ENCODE measurements around the gene DENND6B.

DNA sequence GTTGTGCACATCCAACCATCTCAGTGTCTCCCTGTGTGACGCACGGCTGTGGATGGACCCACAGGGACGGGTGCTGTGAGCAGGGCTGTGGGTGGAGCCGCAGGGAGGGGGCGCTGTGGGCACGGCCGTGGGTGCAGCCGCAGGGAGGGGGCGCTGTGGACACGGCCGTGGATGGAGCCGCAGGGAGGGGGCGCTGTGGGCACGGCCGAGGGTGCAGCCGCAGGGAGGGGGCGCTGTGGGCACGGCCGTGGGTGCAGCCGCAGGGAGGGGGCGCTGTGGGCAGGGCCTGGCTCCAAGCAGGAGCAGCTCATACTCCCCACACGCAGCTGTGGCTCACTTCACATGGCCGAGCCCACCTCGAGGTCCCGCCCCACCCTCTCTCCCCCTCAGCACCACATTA lies 50.7 kb downstream of the DENND6B start:
- no peak for TF ChIP-seq TARDBP (IDR thresholded peaks at IDR 0.05)
- TF ChIP-seq HDGF (IDR thresholded peaks at IDR 0.05; ENCODE audit: borderline replicate concordance): no peak
- TF ChIP-seq SP1 (IDR thresholded peaks at IDR 0.05): no peak
- TF ChIP-seq NFRKB (IDR thresholded peaks at IDR 0.05): no peak
- no peak for TF ChIP-seq SUZ12 (IDR thresholded peaks at IDR 0.05)
- no peak for TF ChIP-seq L3MBTL2 (conservative IDR thresholded peaks at IDR 0.05)
- TF ChIP-seq, protein P1, sequence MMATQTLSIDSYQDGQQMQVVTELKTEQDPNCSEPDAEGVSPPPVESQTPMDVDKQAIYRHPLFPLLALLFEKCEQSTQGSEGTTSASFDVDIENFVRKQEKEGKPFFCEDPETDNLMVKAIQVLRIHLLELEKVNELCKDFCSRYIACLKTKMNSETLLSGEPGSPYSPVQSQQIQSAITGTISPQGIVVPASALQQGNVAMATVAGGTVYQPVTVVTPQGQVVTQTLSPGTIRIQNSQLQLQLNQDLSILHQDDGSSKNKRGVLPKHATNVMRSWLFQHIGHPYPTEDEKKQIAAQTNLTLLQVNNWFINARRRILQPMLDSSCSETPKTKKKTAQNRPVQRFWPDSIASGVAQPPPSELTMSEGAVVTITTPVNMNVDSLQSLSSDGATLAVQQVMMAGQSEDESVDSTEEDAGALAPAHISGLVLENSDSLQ (IDR thresholded peaks at IDR 0.05): no peak
- no peak for TF ChIP-seq FOXK2 (IDR thresholded peaks at IDR 0.05)
- TF ChIP-seq FOXM1 (IDR thresholded peaks at IDR 0.05; ENCODE audit: borderline replicate concordance): no peak
- no peak for TF ChIP-seq BHLHE40 (IDR thresholded peaks at IDR 0.05; ENCODE audit: borderline replicate concordance)
